ENCODE results near the gene GADD45A. TPM values are rescaled to one million over a fixed set of nuclear protein-coding genes. Genes with fewer than 3 reads are reported as not detected.

The GADD45A gene
- polyA plus RNA-seq, 1 donor (not counting 4 experiments of a cell fraction or from before 2014, with no cell fraction given): 151 TPM

DNA sequence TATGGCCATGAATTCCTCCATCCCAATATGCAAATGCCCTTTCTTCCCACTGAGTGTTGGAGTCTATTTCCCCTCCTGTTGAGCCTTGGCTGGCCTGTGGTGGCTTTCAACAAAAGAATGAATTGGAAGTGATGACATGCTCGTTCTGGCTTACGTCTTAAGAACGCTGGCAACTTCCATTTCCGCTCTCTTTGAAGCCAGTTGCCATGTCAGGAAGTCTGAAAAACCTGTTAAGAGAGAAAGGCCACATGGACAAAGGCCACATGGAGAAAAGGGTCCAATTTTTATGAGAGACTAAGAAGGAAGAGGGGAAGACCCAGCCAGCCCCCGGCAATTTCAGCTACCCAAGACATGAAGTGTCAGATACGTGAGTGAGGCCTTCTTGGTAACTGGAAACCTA, 45.6 kb upstream of the GADD45A start:
- TF ChIP-seq, protein P1, sequence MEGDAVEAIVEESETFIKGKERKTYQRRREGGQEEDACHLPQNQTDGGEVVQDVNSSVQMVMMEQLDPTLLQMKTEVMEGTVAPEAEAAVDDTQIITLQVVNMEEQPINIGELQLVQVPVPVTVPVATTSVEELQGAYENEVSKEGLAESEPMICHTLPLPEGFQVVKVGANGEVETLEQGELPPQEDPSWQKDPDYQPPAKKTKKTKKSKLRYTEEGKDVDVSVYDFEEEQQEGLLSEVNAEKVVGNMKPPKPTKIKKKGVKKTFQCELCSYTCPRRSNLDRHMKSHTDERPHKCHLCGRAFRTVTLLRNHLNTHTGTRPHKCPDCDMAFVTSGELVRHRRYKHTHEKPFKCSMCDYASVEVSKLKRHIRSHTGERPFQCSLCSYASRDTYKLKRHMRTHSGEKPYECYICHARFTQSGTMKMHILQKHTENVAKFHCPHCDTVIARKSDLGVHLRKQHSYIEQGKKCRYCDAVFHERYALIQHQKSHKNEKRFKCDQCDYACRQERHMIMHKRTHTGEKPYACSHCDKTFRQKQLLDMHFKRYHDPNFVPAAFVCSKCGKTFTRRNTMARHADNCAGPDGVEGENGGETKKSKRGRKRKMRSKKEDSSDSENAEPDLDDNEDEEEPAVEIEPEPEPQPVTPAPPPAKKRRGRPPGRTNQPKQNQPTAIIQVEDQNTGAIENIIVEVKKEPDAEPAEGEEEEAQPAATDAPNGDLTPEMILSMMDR (optimal IDR thresholded peaks at IDR 0.05 in 1 of 3, IDR thresholded peaks at IDR 0.05 in 1 of 3, conservative IDR thresholded peaks at IDR 0.05 in 1 of 3; ENCODE audit: extremely low read depth in 1 of 3, insufficient read depth in 2 of 3, low read length in 3 of 3): no peak
- TF ChIP-seq EZH2 (IDR thresholded peaks at IDR 0.05; ENCODE audit: low read length): no peak
- Histone ChIP-seq H3K27me3 (ENCODE audit: control insufficient read depth, extremely low read depth, insufficient read depth, low read length) (no peaks in the 10 kb centered on the region), H3K4me2 (ENCODE audit: control insufficient read depth, extremely low read depth, insufficient read depth, low read depth, low read length) (no peak overlapping the region), H4K20me1 (ENCODE audit: control insufficient read depth, extremely low read depth, insufficient read depth, low read length) (no peaks in the 10 kb centered on the region), H3K27ac (ENCODE audit: control insufficient read depth, insufficient read depth, low read length) (no peak overlapping the region), H3K9me1 (ENCODE audit: control insufficient read depth, extremely low read depth, insufficient read depth, low read length) (no peaks in the 10 kb centered on the region), H3K9me3 (ENCODE audit: control insufficient read depth, low read depth, low read length) (no peaks in the 10 kb centered on the region), H3K4me3 (ENCODE audit: control insufficient read depth in 2 of 3, extremely low read depth in 1 of 3, insufficient read depth in 2 of 3, low read depth in 1 of 3, low read length in 3 of 3) (no peak overlapping the region), H3K9ac (ENCODE audit: control insufficient read depth, extremely low read depth, insufficient read depth, low read length) (no peak overlapping the region), H3K36me3 (ENCODE audit: control insufficient read depth in 2 of 2, extremely low read depth in 1 of 2, insufficient read depth in 2 of 2, low read length in 2 of 2) (no peaks in the 10 kb centered on the region), H3K4me1 (ENCODE audit: control insufficient read depth, extremely low read depth, insufficient read depth, low read length) (peaks cover 24% of the 10 kb centered on the region), H2AFZ (ENCODE audit: control insufficient read depth, low read length) (no peak overlapping the region), H3K79me2 (ENCODE audit: control insufficient read depth, insufficient read depth, low read length) (no peaks in the 10 kb centered on the region)
- dilution Hi-C loops (cut with MboI; ENCODE audit: extremely low pct_ligation_motif_present, low sequenced_read_pairs): no loop called here
- FAIRE-seq (no peak), DNase-seq (ENCODE audit: low read depth, low spot score) (no peak)

DNA sequence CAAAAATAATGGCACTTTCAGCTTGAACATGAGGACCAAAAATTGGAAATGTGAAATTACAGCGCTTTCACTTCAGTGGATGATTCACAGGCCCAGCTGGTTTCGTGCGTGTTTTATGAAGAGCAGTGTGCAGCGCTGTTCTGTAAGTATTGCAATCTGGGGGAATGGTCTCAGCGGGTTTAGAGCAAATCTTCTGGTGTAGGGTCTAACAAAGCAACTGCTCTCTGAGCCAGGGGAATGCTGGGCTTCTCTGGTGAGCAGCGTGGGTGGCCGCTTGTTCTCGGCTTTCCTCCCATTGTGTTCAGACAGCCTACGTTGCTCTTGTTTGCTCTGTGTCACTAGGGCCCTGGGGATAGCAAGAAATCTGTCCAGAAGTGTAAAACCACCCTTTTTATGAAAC, 42.4 kb upstream of the GADD45A start:
- Histone ChIP-seq H3K9me3 (ENCODE audit: control insufficient read depth, low read depth, low read length) (no peaks in the 10 kb centered on the region), H3K4me2 (ENCODE audit: control insufficient read depth, extremely low read depth, insufficient read depth, low read depth, low read length) (no peak overlapping the region), H4K20me1 (ENCODE audit: control insufficient read depth, extremely low read depth, insufficient read depth, low read length) (no peaks in the 10 kb centered on the region), H3K36me3 (ENCODE audit: control insufficient read depth in 2 of 2, extremely low read depth in 1 of 2, insufficient read depth in 2 of 2, low read length in 2 of 2) (no peaks in the 10 kb centered on the region), H2AFZ (ENCODE audit: control insufficient read depth, low read length) (no peak overlapping the region), H3K27ac (ENCODE audit: control insufficient read depth, insufficient read depth, low read length) (no peak overlapping the region), H3K9me1 (ENCODE audit: control insufficient read depth, extremely low read depth, insufficient read depth, low read length) (no peaks in the 10 kb centered on the region), H3K4me1 (ENCODE audit: control insufficient read depth, extremely low read depth, insufficient read depth, low read length) (peaks cover 18% of the 10 kb centered on the region), H3K79me2 (ENCODE audit: control insufficient read depth, insufficient read depth, low read length) (no peaks in the 10 kb centered on the region), H3K4me3 (ENCODE audit: control insufficient read depth in 2 of 3, extremely low read depth in 1 of 3, insufficient read depth in 2 of 3, low read depth in 1 of 3, low read length in 3 of 3) (no peak overlapping the region), H3K9ac (ENCODE audit: control insufficient read depth, extremely low read depth, insufficient read depth, low read length) (no peak overlapping the region), H3K27me3 (ENCODE audit: control insufficient read depth, extremely low read depth, insufficient read depth, low read length) (no peaks in the 10 kb centered on the region)
- FAIRE-seq: no peak
- no peak for DNase-seq (ENCODE audit: low read depth, low spot score)
- dilution Hi-C loops (cut with MboI; ENCODE audit: extremely low pct_ligation_motif_present, low sequenced_read_pairs): no loop called here
- no peak for TF ChIP-seq EZH2 (IDR thresholded peaks at IDR 0.05; ENCODE audit: low read length)
- TF ChIP-seq, protein P1 (optimal IDR thresholded peaks at IDR 0.05 in 1 of 3, IDR thresholded peaks at IDR 0.05 in 1 of 3, conservative IDR thresholded peaks at IDR 0.05 in 1 of 3; ENCODE audit: extremely low read depth in 1 of 3, insufficient read depth in 2 of 3, low read length in 3 of 3): no peak

Measured in keratinocyte (primary cell).